T-cell (primary cell): Measurements from ENCODE around the gene TPSG1. TPM values are rescaled to one million over a fixed set of nuclear protein-coding genes. Genes with fewer than 3 reads are reported as not detected.

Experiments
- ATAC-seq, 4 experiments: fragments of 200-7000 bp in 3 of 4; fragments of 150-1000 bp in 1 of 4; cut with Tn5 transposase; replicated peaks in 1 of 4; 1 replicate in 3 of 4; 2 replicates in 1 of 4; pipeline ENCODE4 v1.10.0; 2021; ENCODE audit warnings: moderate library complexity in 3 of 4, mild to moderate bottlenecking in 2 of 4, moderate number of reproducible peaks in 1 of 4
- CTCF ChIA-PET, 2 donors: fragments of 300-600 bp; sonication (Branson Sonifier 250); formaldehyde crosslinking; loops; one replicate each; lab custom pipeline; 2022; ENCODE audit warnings: antibody characterized with exemption in 2 of 2; lab: Charles Lee
- POLR2A ChIA-PET, 2 donors: fragments of 300-600 bp; sonication (Branson Sonifier 250); formaldehyde crosslinking; loops; one replicate each; lab custom pipeline; 2022; ENCODE audit warnings: antibody characterized with exemption in 2 of 2; lab: Charles Lee
- DNase-seq, 35 experiments: peaks; one replicate each; pipeline versions ENCODE4 v3.0.0 to v3.0.0-alpha.2; 2013 to 2023
- H3K27ac ChIP-seq: one replicate; pipeline ENCODE4 v1.5.1; 2013; ENCODE audit warnings: low read length
- H3K27me3 ChIP-seq, 2 experiments: replicated peaks in 1 of 2; 1 replicate in 1 of 2; 2 replicates in 1 of 2; pipeline versions ENCODE4 v1.6.1 to v1.7.0; 2013; ENCODE audit warnings: low read length in 1 of 2, mixed read lengths in 1 of 2; ENCODE audit not compliant: control insufficient read depth in 2 of 2, insufficient read depth in 2 of 2; ENCODE audit errors: extremely low read depth in 1 of 2
- H3K36me3 ChIP-seq, 2 donors: 1 replicate in 1 of 2; 2 replicates in 1 of 2; pipeline versions ENCODE4 v1.6.1 to v1.7.0; 2013; ENCODE audit warnings: low read length in 1 of 2; ENCODE audit not compliant: control insufficient read depth in 2 of 2, insufficient read depth in 1 of 2; ENCODE audit errors: extremely low read depth in 1 of 2
- H3K4me1 ChIP-seq, 2 experiments: 1 replicate in 1 of 2; 2 replicates in 1 of 2; pipeline versions ENCODE4 v1.6.1 to v1.7.0; 2013; ENCODE audit warnings: low read length in 2 of 2, mixed read lengths in 1 of 2; ENCODE audit not compliant: insufficient read depth in 2 of 2, control insufficient read depth in 1 of 2; ENCODE audit errors: extremely low read depth in 1 of 2
- H3K4me3 ChIP-seq, 2 donors: 1 replicate in 1 of 2; 2 replicates in 1 of 2; pipeline versions ENCODE4 v1.5.1 to v1.7.0; 2013; ENCODE audit warnings: mild to moderate bottlenecking in 2 of 2, low read length in 1 of 2, moderate library complexity in 1 of 2; ENCODE audit not compliant: control insufficient read depth in 1 of 2; ENCODE audit errors: extremely low read depth in 1 of 2
- H3K9me3 ChIP-seq: 2 replicates; pipeline ENCODE4 v1.7.0; 2013
- H3K27ac Mint-ChIP-seq, 2 donors: one replicate each; pipeline ENCODE4 v1.8.0; 2020 to 2021; ENCODE audit warnings: mild to moderate bottlenecking in 2 of 2, mixed read lengths in 2 of 2
- H3K27me3 Mint-ChIP-seq, 2 donors: one replicate each; pipeline ENCODE4 v1.8.0; 2021 to 2022; ENCODE audit warnings: mixed read lengths in 2 of 2
- H3K36me3 Mint-ChIP-seq: one replicate; pipeline ENCODE4 v1.8.0; 2021; ENCODE audit warnings: mixed read lengths
- H3K4me1 Mint-ChIP-seq, 3 donors: one replicate each; pipeline ENCODE4 v1.8.0; 2020 to 2022; ENCODE audit warnings: mixed read lengths in 3 of 3, mild to moderate bottlenecking in 1 of 3
- H3K4me3 Mint-ChIP-seq, 3 donors: one replicate each; pipeline ENCODE4 v1.8.0; 2020 to 2022; ENCODE audit warnings: mild to moderate bottlenecking in 3 of 3, mixed read lengths in 3 of 3, moderate library complexity in 3 of 3
- H3K9me3 Mint-ChIP-seq, 3 donors: one replicate each; pipeline ENCODE4 v1.8.0; 2020 to 2022; ENCODE audit warnings: mixed read lengths in 3 of 3
- WGBS: methylation state at CpG from one replicate; pipeline ENCODE4 v1.1.5; 2013; ENCODE audit warnings: missing lambda C conversion rate; ENCODE audit not compliant: insufficient coverage; 5-methylcytosine and 5-hydroxymethylcytosine counted together
- total RNA-seq, 35 experiments: library from RNA in 6 of 35; stranded (reverse) in 6 of 35; fragments of 120-200 nt in 1 of 35; gene quantifications; one replicate each; pipeline versions ENCODE4 v1.2.1 to v1.2.4 and lab custom pipeline; 2013 to 2026

Gene TPSG1
- total RNA-seq, 5 donors from 2014 or later (not counting 1 experiment from before 2014, with no cell fraction given): not detected

- Histone ChIP-seq H3K9me3 (no peaks in the 10 kb centered on the region), H3K4me3 (no peak overlapping the region), H3K27me3 (peaks cover 0 to 67% of the 10 kb centered on the region in 2 experiments), H3K27ac (no peak overlapping the region), H3K36me3 (no peaks in the 10 kb centered on the region), H3K4me1 (peaks cover 0 to 10% of the 10 kb centered on the region in 2 experiments)
- ChIA-PET POLR2A (no interaction called here), CTCF (no interaction called here)
- whole genome bisulfite sequencing: 88% methylated on average over 18 of the region's 32 CpGs
- H3K4me1 Mint-ChIP-seq: peaks cover 4 to 5% (median 5%) of the 10 kb centered on the region in 3 donors
- peaks cover 0 to 4% (median 0%) of the 10 kb centered on the region in 3 donors for H3K9me3 Mint-ChIP-seq
- DNase-seq (no peak), ATAC-seq (no peak)
- no peak overlapping the region for H3K4me3 Mint-ChIP-seq
- H3K27me3 Mint-ChIP-seq: peaks cover 10 to 27% of the 10 kb centered on the region in 2 donors
- no peaks in the 10 kb centered on the region for H3K36me3 Mint-ChIP-seq
- no peak overlapping the region for H3K27ac Mint-ChIP-seq
Measured at GRCh38 chr16:1262210-1262845, 37.3 kb upstream of the TPSG1 start.

DNA sequence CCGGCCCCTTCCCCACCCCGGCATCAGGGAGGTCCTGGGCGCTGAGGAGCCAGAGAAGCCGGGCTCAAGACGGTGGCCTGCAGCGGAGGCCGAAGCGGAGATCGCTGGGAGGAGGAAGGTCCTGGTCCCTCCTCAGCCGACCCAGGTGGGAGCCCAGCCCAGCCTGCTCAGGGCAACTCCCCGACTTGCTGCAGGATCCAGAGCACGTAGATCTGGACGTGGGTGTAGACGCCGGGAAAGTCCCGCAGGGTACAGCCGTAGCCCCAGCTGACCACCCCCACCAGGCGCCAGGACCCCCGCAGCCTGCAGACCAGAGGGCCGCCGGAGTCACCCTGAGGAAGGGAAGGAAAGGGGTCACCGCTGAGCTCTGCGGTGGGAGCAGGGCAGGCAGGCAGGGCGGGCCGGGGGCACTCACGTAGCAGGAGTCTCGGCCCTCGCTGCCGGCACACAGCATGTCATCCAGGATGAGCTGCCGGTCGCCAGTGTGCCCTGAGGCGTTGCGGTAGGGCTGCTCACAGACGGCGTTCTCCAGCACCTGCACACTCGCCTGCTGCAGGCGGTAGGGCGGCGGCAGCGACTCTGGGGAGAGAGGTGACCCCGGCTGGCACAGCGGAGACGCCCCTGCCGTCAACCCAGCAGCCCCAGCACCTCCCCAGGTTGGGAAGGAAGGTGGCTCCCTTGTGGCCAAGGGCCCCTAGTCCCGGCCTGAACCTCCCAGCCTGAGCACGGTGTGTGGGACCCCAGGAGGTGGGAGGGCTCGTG is 36.2 kb upstream of the TPSG1 start:
- Mint-ChIP-seq H3K27ac (no peak overlapping the region), H3K27me3 (peaks cover 16 to 31% of the 10 kb centered on the region in 2 donors), H3K4me3 (no peak overlapping the region), H3K4me1 (peaks cover 4 to 5% (median 5%) of the 10 kb centered on the region in 3 donors), H3K9me3 (peaks cover 0 to 4% (median 0%) of the 10 kb centered on the region in 3 donors), H3K36me3 (no peaks in the 10 kb centered on the region)
- Histone ChIP-seq H3K9me3 (no peaks in the 10 kb centered on the region), H3K36me3 (no peaks in the 10 kb centered on the region), H3K4me3 (no peak overlapping the region), H3K27me3 (peaks cover 0 to 73% of the 10 kb centered on the region in 2 experiments), H3K4me1 (peaks cover 0 to 10% of the 10 kb centered on the region in 2 experiments), H3K27ac (no peak overlapping the region)
- peak in 1 of 4 experiments; percentile 34 for ATAC-seq
- POLR2A ChIA-PET: no interaction called here
- 10% methylated on average over 26 of the region's 47 CpGs for WGBS
- CTCF ChIA-PET: no interaction called here
- no peak for DNase-seq

GRCh38 chr16:1260101-1260680 is 35.1 kb upstream of the TPSG1 start:
- Mint-ChIP-seq H3K27ac (no peak overlapping the region), H3K4me3 (no peak overlapping the region), H3K4me1 (peaks cover 4 to 5% (median 5%) of the 10 kb centered on the region in 3 donors), H3K36me3 (no peaks in the 10 kb centered on the region), H3K9me3 (peaks cover 0 to 4% (median 0%) of the 10 kb centered on the region in 3 donors), H3K27me3 (peaks cover 18 to 31% of the 10 kb centered on the region in 2 donors)
- ChIA-PET POLR2A (no interaction called here), CTCF (no interaction called here)
- Histone ChIP-seq H3K27me3 (peaks cover 0 to 75% of the 10 kb centered on the region in 2 experiments), H3K9me3 (no peaks in the 10 kb centered on the region), H3K36me3 (no peaks in the 10 kb centered on the region), H3K4me3 (no peak overlapping the region), H3K27ac (no peak overlapping the region), H3K4me1 (peaks cover 0 to 10% of the 10 kb centered on the region in 2 experiments)
- DNase-seq (no peak), ATAC-seq (no peak)
- WGBS: 75% methylated on average over 36 of the region's 36 CpGs

- Mint-ChIP-seq H3K4me1 (peaks cover 4 to 5% (median 5%) of the 10 kb centered on the region in 3 donors), H3K4me3 (no peak overlapping the region), H3K36me3 (no peaks in the 10 kb centered on the region), H3K27me3 (peaks cover 19 to 31% of the 10 kb centered on the region in 2 donors), H3K27ac (no peak overlapping the region), H3K9me3 (peaks cover 0 to 3% (median 0%) of the 10 kb centered on the region in 3 donors)
- 33% methylated on average over 1 of the region's 11 CpGs for WGBS
- CTCF ChIA-PET: no interaction called here
- DNase-seq (no peak), ATAC-seq (no peak)
- Histone ChIP-seq H3K36me3 (no peaks in the 10 kb centered on the region), H3K4me1 (peaks cover 0 to 10% of the 10 kb centered on the region in 2 experiments), H3K9me3 (no peaks in the 10 kb centered on the region), H3K27me3 (peaks cover 0 to 75% of the 10 kb centered on the region in 2 experiments), H3K4me3 (no peak overlapping the region), H3K27ac (no peak overlapping the region)
- POLR2A ChIA-PET: no interaction called here
Measured at GRCh38 chr16:1259760-1260068, 34.6 kb upstream of the TPSG1 start.

- Histone ChIP-seq H3K9me3 (no peaks in the 10 kb centered on the region), H3K27ac (no peak overlapping the region), H3K4me1 (peaks cover 0 to 10% of the 10 kb centered on the region in 2 experiments), H3K4me3 (no peak overlapping the region), H3K27me3 (peaks cover 0 to 75% of the 10 kb centered on the region in 2 experiments), H3K36me3 (no peaks in the 10 kb centered on the region)
- ChIA-PET CTCF (no interaction called here), POLR2A (no interaction called here)
- ATAC-seq: peak in 1 of 4 experiments; percentile 34
- Mint-ChIP-seq H3K27me3 (peaks cover 19 to 31% of the 10 kb centered on the region in 2 donors), H3K9me3 (no peaks in the 10 kb centered on the region), H3K36me3 (no peaks in the 10 kb centered on the region), H3K27ac (no peak overlapping the region), H3K4me3 (peak overlapping the region in 2 of 3 donors; percentile 47 to 62), H3K4me1 (peaks cover 4 to 5% (median 5%) of the 10 kb centered on the region in 3 donors)
- peak in 1 of 35 experiments; percentile 10 for DNase-seq
- WGBS: 22% methylated on average over 34 of the region's 42 CpGs
Measured at GRCh38 chr16:1258906-1259759, 34.1 kb upstream of the TPSG1 start.

GRCh38 chr16:1258225-1258600 is 33.1 kb upstream of the TPSG1 start:
- H3K36me3 ChIP-seq: no peaks in the 10 kb centered on the region
- no peak for ATAC-seq
- DNase-seq: no peak
- peaks cover 0 to 10% of the 10 kb centered on the region in 2 experiments for H3K4me1 ChIP-seq
- no peaks in the 10 kb centered on the region for H3K9me3 ChIP-seq
- H3K27me3 ChIP-seq: peaks cover 0 to 68% of the 10 kb centered on the region in 2 experiments
- H3K27ac ChIP-seq: no peak overlapping the region
- POLR2A ChIA-PET: no interaction called here
- Mint-ChIP-seq H3K27ac (no peak overlapping the region), H3K4me1 (peaks cover 4 to 5% (median 5%) of the 10 kb centered on the region in 3 donors), H3K9me3 (no peaks in the 10 kb centered on the region), H3K4me3 (no peak overlapping the region), H3K27me3 (peaks cover 19 to 31% of the 10 kb centered on the region in 2 donors), H3K36me3 (no peaks in the 10 kb centered on the region)
- CTCF ChIA-PET: no interaction called here
- no peak overlapping the region for H3K4me3 ChIP-seq
- WGBS: 65% methylated on average over 8 of the region's 12 CpGs
